Measurements from ENCODE around the gene ADAMTS6.

- TF ChIP-seq POLR2A (IDR thresholded peaks at IDR 0.05) (no peak), CTCF (IDR thresholded peaks at IDR 0.05 in 4 of 5, conservative IDR thresholded peaks at IDR 0.05 in 1 of 5) (no peak)
These were observed 147.6 kb downstream of the ADAMTS6 start for GRCh38 chr5:65334077-65334476.
